Esophagus squamous epithelium (tissue), 4 donors: ENCODE data around the gene SLC39A5.

Experiments
- CTCF ChIP-seq, 6 experiments: fragments of 450-650 bp in 4 of 6; fragments of 200-600 bp in 2 of 6; sonication (generic) in 2 of 6; IDR thresholded peaks; one replicate each; pipeline ENCODE4 v1.5.1; 2016 to 2019; ENCODE audit warnings: antibody characterized with exemption in 6 of 6, mild to moderate bottlenecking in 4 of 6, moderate library complexity in 4 of 6
- POLR2A ChIP-seq, 4 donors: fragments of 450-650 bp; IDR thresholded peaks; one replicate each; pipeline ENCODE4 v1.6.1; 2017; ENCODE audit warnings: antibody characterized with exemption in 4 of 4, mild to moderate bottlenecking in 4 of 4, moderate library complexity in 3 of 4

GRCh38 chr12:56208006-56208405 is 21.8 kb upstream of the SLC39A5 start:
- TF ChIP-seq CTCF (IDR thresholded peaks at IDR 0.05), result no peak
- no peak for TF ChIP-seq POLR2A (IDR thresholded peaks at IDR 0.05)
